Epithelial cell of esophagus (primary cell): Measurements from ENCODE around the gene TBX4.
"Not testable (repeated sequence)": the region's sequence is repeated elsewhere in the genome, so short reads cannot be mapped to it uniquely, and the experiment has no call there.

Experiments
- DNase-seq: peaks from one replicate; pipeline ENCODE4 v3.0.0; 2010; ENCODE audit warnings: low read depth
- H3K4me3 ChIP-seq: 2 replicates; pipeline ENCODE4 v1.5.1; 2011; ENCODE audit warnings: mild to moderate bottlenecking, low read length, control low read depth
- CTCF ChIP-seq: IDR thresholded peaks from 2 replicates; pipeline ENCODE4 v1.5.1; 2011; ENCODE audit warnings: low read depth, mild to moderate bottlenecking, low read length, control low read depth, inconsistent platforms; ENCODE audit not compliant: insufficient read depth; ENCODE audit errors: missing control alignments

TBX4 gene

GRCh38 chr17:61425682-61426481, 26.3 kb upstream of the TBX4 start:
- no peak for DNase-seq
- no peak for TF ChIP-seq CTCF
- H3K4me3 ChIP-seq: no peak overlapping the region

DNA sequence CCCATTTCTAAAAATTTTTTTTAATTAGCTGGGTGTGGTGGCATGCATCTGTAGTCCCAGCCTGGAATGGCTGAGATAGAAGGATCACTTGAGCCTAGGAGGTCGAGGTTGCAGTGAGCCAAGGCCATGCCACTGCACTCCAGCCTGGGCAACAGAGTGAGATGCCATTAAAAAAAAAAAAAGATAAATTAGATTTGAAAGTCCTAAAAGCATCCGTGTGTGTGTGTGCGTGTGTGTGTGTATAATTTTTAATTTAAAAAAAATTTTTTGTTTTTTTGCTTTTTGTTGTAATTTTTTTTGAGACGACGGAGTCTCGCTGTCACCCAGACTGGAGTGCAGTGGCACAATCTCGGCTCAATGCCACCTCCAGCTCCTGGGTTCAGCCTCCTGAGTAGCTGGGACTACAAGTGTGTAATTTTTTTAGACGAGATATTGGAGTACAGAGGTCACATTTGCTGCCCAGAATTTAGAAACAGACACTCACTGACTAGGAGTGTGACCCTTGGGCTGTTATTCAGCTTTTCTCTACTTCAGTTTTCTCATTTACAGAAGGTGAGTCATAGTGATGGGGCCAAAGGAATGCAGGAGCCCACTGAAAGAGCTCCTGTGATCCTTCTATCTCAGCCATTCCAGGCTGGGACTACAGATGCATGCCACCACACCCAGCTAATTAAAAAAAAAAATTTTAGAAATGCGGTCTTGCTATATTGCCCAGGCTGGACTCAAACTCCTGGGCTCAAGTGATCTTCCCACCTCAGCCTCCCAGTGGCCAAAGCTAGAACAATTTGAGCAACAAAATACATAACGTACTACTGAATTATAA, 25.5 kb upstream of the TBX4 start:
- TF ChIP-seq CTCF: no peak

GRCh38 chr17:61427567-61427966, 24.7 kb upstream of the TBX4 start:
- no peak overlapping the region for H3K4me3 ChIP-seq
- no peak for TF ChIP-seq CTCF
- DNase-seq: no peak

More for the DNA sequence above, 25.5 kb upstream of the TBX4 start:
- DNase-seq: no peak
- no peak overlapping the region for H3K4me3 ChIP-seq

DNA sequence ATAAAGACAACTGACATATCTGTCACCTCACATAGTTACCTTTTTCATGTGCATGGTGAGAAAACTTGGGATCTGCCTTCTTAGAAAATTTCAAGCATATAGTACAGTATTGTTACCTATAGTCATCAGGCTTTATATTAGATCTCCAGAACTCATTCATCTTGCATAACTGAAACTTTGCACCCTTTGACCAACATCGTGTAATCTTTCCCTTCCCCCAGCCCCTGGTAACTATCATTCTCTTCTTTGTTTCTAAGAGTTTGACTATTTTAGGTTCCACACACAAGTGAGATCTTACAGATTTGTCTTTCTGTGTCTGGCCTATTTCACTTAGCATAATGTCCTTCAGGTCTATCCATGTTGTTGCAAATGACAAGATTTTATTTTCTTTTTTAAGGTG, 22.9 kb upstream of the TBX4 start:
- no peak for DNase-seq
- no peak overlapping the region for H3K4me3 ChIP-seq
- TF ChIP-seq CTCF: no peak

- not testable (repeated sequence) for DNase-seq, H3K4me3 ChIP-seq
Measured at GRCh38 chr17:61429831-61430230, 22.4 kb upstream of the TBX4 start.

GRCh38 chr17:61431594-61432311, 20.5 kb upstream of the TBX4 start:
- H3K4me3 ChIP-seq: no peak overlapping the region
- DNase-seq: no peak
- TF ChIP-seq CTCF: no peak

DNA sequence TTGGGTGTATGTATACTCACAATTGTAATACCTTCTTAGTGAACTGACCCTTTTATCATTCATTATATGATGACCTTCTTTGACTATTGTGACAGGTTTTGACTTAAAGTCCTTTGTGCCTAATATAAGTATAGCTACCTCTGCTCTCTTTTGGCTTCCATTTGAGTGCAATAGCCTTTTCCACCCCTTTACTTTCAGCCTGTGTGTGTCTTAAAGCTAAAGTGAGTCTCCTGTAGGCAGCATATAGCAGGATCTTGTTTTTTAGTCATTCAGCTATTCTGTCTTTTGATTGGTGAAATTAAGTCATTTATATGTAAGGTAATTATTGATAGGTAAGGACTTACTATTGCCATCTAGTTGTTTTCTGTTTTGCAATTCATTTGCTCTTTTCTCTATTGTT, 15.9 kb upstream of the TBX4 start:
- no peak overlapping the region for H3K4me3 ChIP-seq
- no peak for TF ChIP-seq CTCF
- no peak for DNase-seq
